B cell (primary cell): ENCODE results near the gene KCTD13. TPM values are rescaled to one million over a fixed set of nuclear protein-coding genes. Genes with fewer than 3 reads are reported as not detected.

Source experiments
- ATAC-seq: fragments of 200-7000 bp; cut with Tn5 transposase; one replicate; pipeline ENCODE4 v1.10.0; 2021; ENCODE audit warnings: low read depth, mild to moderate bottlenecking, moderate number of reproducible peaks, moderate library complexity
- CTCF ChIA-PET: fragments of 350-600 bp; sonication (Branson Sonifier 250); formaldehyde crosslinking; loops from one replicate; lab custom pipeline; 2021; ENCODE audit warnings: antibody characterized with exemption, inconsistent platforms; lab: Charles Lee
- POLR2A ChIA-PET: fragments of 350-600 bp; sonication (Branson Sonifier 250); formaldehyde crosslinking; loops from one replicate; lab custom pipeline; 2021; ENCODE audit warnings: antibody characterized with exemption; lab: Charles Lee
- DNase-seq: peaks from one replicate; pipeline ENCODE4 v3.0.0; 2013
- H2AFZ ChIP-seq: 2 replicates; pipeline ENCODE4 v1.6.1; 2012; ENCODE audit warnings: mild to moderate bottlenecking, low read depth, low read length; ENCODE audit not compliant: insufficient read depth, poor library complexity, severe bottlenecking
- H3K27ac ChIP-seq, 2 donors: 1 replicate in 1 of 2; 2 replicates in 1 of 2; pipeline ENCODE4 v1.5.1; 2012 to 2013; ENCODE audit warnings: low read length in 2 of 2, mild to moderate bottlenecking in 2 of 2, moderate library complexity in 1 of 2
- H3K27me3 ChIP-seq, 4 experiments: fragments of 200-600 bp in 1 of 4; sonication (generic) in 1 of 4; replicated peaks in 1 of 4; 1 replicate in 2 of 4; 2 replicates in 2 of 4; pipeline versions ENCODE4 v1.6.1 to v1.7.0; 2013 to 2016; ENCODE audit warnings: low read length in 3 of 4, mild to moderate bottlenecking in 2 of 4, mixed read lengths in 1 of 4, moderate library complexity in 1 of 4; ENCODE audit not compliant: insufficient read depth in 4 of 4, control insufficient read depth in 3 of 4; ENCODE audit errors: control extremely low read depth in 1 of 4
- H3K36me3 ChIP-seq, 2 experiments: replicated peaks in 1 of 2; 1 replicate in 1 of 2; 2 replicates in 1 of 2; pipeline versions ENCODE4 v1.6.1 to v1.7.1; 2013; ENCODE audit warnings: low read length in 1 of 2; ENCODE audit not compliant: insufficient read depth in 2 of 2, control insufficient read depth in 1 of 2; ENCODE audit errors: control extremely low read depth in 1 of 2, extremely low read depth in 1 of 2
- H3K4me1 ChIP-seq, 2 donors: fragments of 200-600 bp in 1 of 2; sonication (generic) in 1 of 2; 1 replicate in 1 of 2; 2 replicates in 1 of 2; pipeline versions ENCODE4 v1.5.1 to v1.6.1; 2013 to 2017; ENCODE audit warnings: low read length in 2 of 2; ENCODE audit not compliant: control insufficient read depth in 2 of 2, insufficient read depth in 2 of 2
- H3K4me2 ChIP-seq: replicated peaks from 2 replicates; pipeline ENCODE3; 2012; ENCODE audit warnings: mild to moderate bottlenecking, low read depth, low read length; ENCODE audit not compliant: poor library complexity, severe bottlenecking
- H3K4me3 ChIP-seq, 5 experiments: fragments of 200-600 bp in 1 of 5; sonication (generic) in 1 of 5; 1 replicate in 3 of 5; 2 replicates in 2 of 5; pipeline versions ENCODE4 v1.5.1 to v1.7.0; 2011 to 2016; ENCODE audit warnings: low read length in 4 of 5, mild to moderate bottlenecking in 4 of 5, low read depth in 2 of 5, control low read depth in 1 of 5, moderate library complexity in 1 of 5; ENCODE audit not compliant: insufficient read depth in 1 of 5; ENCODE audit errors: control extremely low read depth in 1 of 5, extremely low read depth in 1 of 5
- H3K79me2 ChIP-seq: fragments of 200-600 bp; sonication (generic); one replicate; pipeline ENCODE4 v1.6.0; 2016; ENCODE audit warnings: low read length; ENCODE audit not compliant: control insufficient read depth, insufficient read depth
- H3K9ac ChIP-seq: fragments of 200-600 bp; sonication (generic); 2 replicates; pipeline ENCODE4 v1.6.1; 2017; ENCODE audit warnings: mild to moderate bottlenecking, low read length, moderate library complexity
- H3K9me3 ChIP-seq, 3 donors: one replicate each; pipeline versions ENCODE4 v1.6.1 to v1.7.1; 2013; ENCODE audit warnings: low read length in 2 of 3; ENCODE audit not compliant: control insufficient read depth in 2 of 3, insufficient read depth in 1 of 3; ENCODE audit errors: control extremely low read depth in 1 of 3
- H4K20me1 ChIP-seq: 2 replicates; pipeline ENCODE4 v1.6.0; 2012; ENCODE audit warnings: mild to moderate bottlenecking, low read length; ENCODE audit not compliant: insufficient read depth, control insufficient read depth, poor library complexity, severe bottlenecking
- H3K27ac Mint-ChIP-seq: one replicate; pipeline ENCODE4 v1.8.0; 2021; ENCODE audit warnings: mixed read lengths
- H3K27me3 Mint-ChIP-seq: one replicate; pipeline ENCODE4 v1.8.0; 2021; ENCODE audit warnings: mixed read lengths
- H3K4me1 Mint-ChIP-seq: one replicate; pipeline ENCODE4 v1.8.0; 2021; ENCODE audit warnings: mixed read lengths
- H3K4me3 Mint-ChIP-seq: one replicate; pipeline ENCODE4 v1.8.0; 2021; ENCODE audit warnings: mixed read lengths
- H3K9me3 Mint-ChIP-seq: one replicate; pipeline ENCODE4 v1.8.0; 2022; ENCODE audit warnings: mixed read lengths; ENCODE audit not compliant: insufficient read depth
- EZH2 ChIP-seq: IDR thresholded peaks from 2 replicates; pipeline ENCODE4 v1.6.1; 2012; ENCODE audit warnings: borderline replicate concordance, low read depth, mild to moderate bottlenecking, moderate library complexity, low read length; ENCODE audit not compliant: insufficient read depth, poor library complexity, severe bottlenecking
- WGBS: methylation state at CpG from one replicate; pipeline ENCODE4 v1.1.5; 2013; ENCODE audit warnings: missing lambda C conversion rate; ENCODE audit not compliant: insufficient coverage; 5-methylcytosine and 5-hydroxymethylcytosine counted together
- intact Hi-C: fragments of 100-400 bp; cut with micrococcal nuclease; formaldehyde crosslinking; loops from one replicate; pipeline ENCODE4 v1.10.0; 2022
- polyA plus RNA-seq: library from polyadenylated mRNA; depleted of rRNA; stranded (reverse); fragments of >200 nt; gene quantifications from 2 replicates; pipeline ENCODE4 v1.2.3, GENCODE V29; 2012
- total RNA-seq, 2 donors: library from RNA; stranded (reverse); fragments of 120-200 nt in 1 of 2; gene quantifications; 1 replicate in 1 of 2; 2 replicates in 1 of 2; pipeline versions ENCODE4 v1.2.3 to v1.2.4, GENCODE V29; 2013 to 2022
- TF ChIP-seq, protein P1 (sequence below): fragments of 200-600 bp; IDR thresholded peaks from one replicate; pipeline ENCODE4 v1.8.0; 2022; ENCODE audit warnings: antibody characterized with exemption, mild to moderate bottlenecking

The KCTD13 gene
- total and polyA plus RNA-seq, 2 donors (not counting 1 experiment from before 2014, with no cell fraction given): 61.5 to 74.3 TPM

DNA sequence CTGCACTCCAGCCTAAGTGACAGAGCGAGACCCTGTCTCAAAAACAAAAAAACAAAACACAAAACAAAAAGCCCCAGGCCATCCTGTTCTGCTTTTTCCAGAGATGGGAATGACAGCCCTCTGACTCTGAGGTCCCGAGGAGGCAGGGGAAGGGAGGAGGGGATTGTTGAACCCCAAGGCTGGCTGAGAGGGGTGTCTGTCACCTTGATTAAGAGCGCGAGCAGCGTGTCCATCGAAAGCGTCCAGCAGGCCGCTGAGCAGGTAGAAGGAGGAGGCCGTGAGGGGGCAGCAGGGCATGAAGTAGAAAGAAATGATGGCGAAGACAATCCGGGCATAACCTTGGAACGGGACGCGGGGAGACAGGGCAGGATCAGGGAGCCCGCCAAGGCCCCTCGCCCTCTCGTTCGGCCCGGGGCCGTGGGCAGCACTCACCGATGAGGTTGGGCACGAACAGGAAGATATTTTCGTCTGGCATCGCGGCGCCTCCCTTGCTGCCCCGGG, 63.6 kb downstream of the KCTD13 start:
- Histone ChIP-seq H3K27me3 (no peaks in the 10 kb centered on the region), H3K4me1 (peaks cover 14 to 19% of the 10 kb centered on the region in 2 donors), H3K9ac (peak overlapping the region; percentile 86), H2AFZ (peak overlapping the region; percentile 78), H4K20me1 (peaks cover 8% of the 10 kb centered on the region), H3K36me3 (peaks cover 4 to 25% of the 10 kb centered on the region in 2 experiments), H3K79me2 (peaks cover 16% of the 10 kb centered on the region), H3K27ac (peak overlapping the region in 1 of 2 donors; percentile 96), H3K9me3 (peaks cover 0 to 4% (median 0%) of the 10 kb centered on the region in 3 donors), H3K4me3 (peak overlapping the region; percentile 67 to 92 (median 81)), H3K4me2 (peak overlapping the region; percentile 89)
- Mint-ChIP-seq H3K27ac (peak overlapping the region; percentile 99), H3K4me1 (peaks cover 21% of the 10 kb centered on the region), H3K4me3 (peak overlapping the region; percentile 96), H3K27me3 (no peaks in the 10 kb centered on the region), H3K9me3 (no peaks in the 10 kb centered on the region)
- ChIA-PET CTCF (interaction anchor here (0.7 to 1.6 kb wide), 2 partner anchors 14 to 143 kb away, joined by 4 to 6 read pairs; no protein-coding TSS in a partner anchor), POLR2A (interaction anchor here (1.3 kb wide), 1 partner anchor 99 kb away, joined by 3 read pairs; the partner anchor contains the start of gene TMEM219)
- intact Hi-C loops: loop anchor here (5.0 to 10.0 kb wide), 2 partner anchors 115 to 532 kb away; partner anchors contain the start of genes C16orf54 and ZNF48
- DNase-seq: no peak
- ATAC-seq: no peak
- under 1% methylated on average over 26 of the region's 27 CpGs for WGBS
- TF ChIP-seq, protein P1, sequence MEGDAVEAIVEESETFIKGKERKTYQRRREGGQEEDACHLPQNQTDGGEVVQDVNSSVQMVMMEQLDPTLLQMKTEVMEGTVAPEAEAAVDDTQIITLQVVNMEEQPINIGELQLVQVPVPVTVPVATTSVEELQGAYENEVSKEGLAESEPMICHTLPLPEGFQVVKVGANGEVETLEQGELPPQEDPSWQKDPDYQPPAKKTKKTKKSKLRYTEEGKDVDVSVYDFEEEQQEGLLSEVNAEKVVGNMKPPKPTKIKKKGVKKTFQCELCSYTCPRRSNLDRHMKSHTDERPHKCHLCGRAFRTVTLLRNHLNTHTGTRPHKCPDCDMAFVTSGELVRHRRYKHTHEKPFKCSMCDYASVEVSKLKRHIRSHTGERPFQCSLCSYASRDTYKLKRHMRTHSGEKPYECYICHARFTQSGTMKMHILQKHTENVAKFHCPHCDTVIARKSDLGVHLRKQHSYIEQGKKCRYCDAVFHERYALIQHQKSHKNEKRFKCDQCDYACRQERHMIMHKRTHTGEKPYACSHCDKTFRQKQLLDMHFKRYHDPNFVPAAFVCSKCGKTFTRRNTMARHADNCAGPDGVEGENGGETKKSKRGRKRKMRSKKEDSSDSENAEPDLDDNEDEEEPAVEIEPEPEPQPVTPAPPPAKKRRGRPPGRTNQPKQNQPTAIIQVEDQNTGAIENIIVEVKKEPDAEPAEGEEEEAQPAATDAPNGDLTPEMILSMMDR: no peak
- no peak for TF ChIP-seq EZH2

DNA sequence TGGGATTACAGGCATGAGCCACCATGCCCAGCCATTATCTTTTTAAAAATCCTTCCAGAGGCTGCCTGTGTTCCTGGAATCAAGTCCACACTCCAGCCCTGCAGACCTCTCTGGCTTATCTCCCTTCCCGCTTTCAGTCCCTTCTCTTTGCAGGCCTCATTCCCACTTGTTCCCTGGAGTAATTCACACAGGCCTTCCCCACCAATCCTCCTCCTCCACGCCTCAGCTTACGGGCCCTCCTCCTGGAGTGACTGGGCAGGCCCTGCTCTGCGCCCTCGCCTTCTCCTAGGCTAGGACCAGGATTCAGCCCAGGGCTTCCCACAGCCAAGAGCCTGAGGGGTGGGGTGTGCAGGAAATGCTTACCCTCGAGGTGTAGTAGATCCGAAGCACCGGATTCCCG, 65.8 kb downstream of the KCTD13 start:
- CTCF ChIA-PET: interaction anchor here (0.5 kb wide), 1 partner anchor 11 kb away, joined by 3 read pairs; no protein-coding TSS in a partner anchor
- TF ChIP-seq EZH2: no peak
- TF ChIP-seq, protein P1: no peak
- H3K27ac Mint-ChIP-seq: no peak overlapping the region
- no peak overlapping the region for H3K27ac ChIP-seq
- 96% methylated on average over 7 of the region's 9 CpGs for WGBS
- H3K9me3 Mint-ChIP-seq: no peaks in the 10 kb centered on the region
- no peaks in the 10 kb centered on the region for H3K27me3 ChIP-seq
- ATAC-seq: no peak
- H3K9ac ChIP-seq: no peak overlapping the region
- H3K4me2 ChIP-seq: no peak overlapping the region
- intact Hi-C loops: loop anchor here (5.0 to 10.0 kb wide), 2 partner anchors 113 to 535 kb away; partner anchors contain the start of genes C16orf54 and ZNF48
- H3K4me3 ChIP-seq: no peak overlapping the region
- no peak for DNase-seq
- peaks cover 4 to 25% of the 10 kb centered on the region in 2 experiments for H3K36me3 ChIP-seq
- peaks cover 0 to 4% (median 0%) of the 10 kb centered on the region in 3 donors for H3K9me3 ChIP-seq
- peaks cover 14 to 19% of the 10 kb centered on the region in 2 donors for H3K4me1 ChIP-seq
- H2AFZ ChIP-seq: no peak overlapping the region
- H3K4me3 Mint-ChIP-seq: peak overlapping the region; percentile 96
- H3K79me2 ChIP-seq: peaks cover 16% of the 10 kb centered on the region
- H4K20me1 ChIP-seq: peaks cover 8% of the 10 kb centered on the region
- peaks cover 21% of the 10 kb centered on the region for H3K4me1 Mint-ChIP-seq
- POLR2A ChIA-PET: interaction anchor here (0.6 kb wide), 1 partner anchor 54 kb away, joined by 4 read pairs; the partner anchor contains the start of gene MAZ
- H3K27me3 Mint-ChIP-seq: no peaks in the 10 kb centered on the region
